ENCODE measurements around the gene SLC25A26. TPM values are rescaled to one million over a fixed set of nuclear protein-coding genes. Genes with fewer than 3 reads are reported as not detected.

SLC25A26 gene
- total RNA-seq, 1 experiment from 2014 or later: 23.8 TPM

GRCh38 chr3:66229931-66230330 is 9.1 kb downstream of the SLC25A26 start:
- no TSS peak for BruUV-seq (replicated peaks)
- TF ChIP-seq ZFX (IDR thresholded peaks at IDR 0.05) (no peak), MAX (IDR thresholded peaks at IDR 0.05) (no peak), RAD21 (IDR thresholded peaks at IDR 0.05; ENCODE audit: low read depth) (no peak), FOSL1 (IDR thresholded peaks at IDR 0.05; ENCODE audit: low read depth) (no peak), ZNF274 (IDR thresholded peaks at IDR 0.05; ENCODE audit: low read depth, low read length) (no peak), POLR2A (IDR thresholded peaks at IDR 0.05; ENCODE audit: borderline replicate concordance, extremely low read depth, insufficient read depth, insufficient read length) (no peak), REST (IDR thresholded peaks at IDR 0.05; ENCODE audit: low read depth) (no peak), JUND (IDR thresholded peaks at IDR 0.05) (no peak), SP1 (IDR thresholded peaks at IDR 0.05; ENCODE audit: low read depth) (no peak), CEBPB (IDR thresholded peaks at IDR 0.05; ENCODE audit: low read depth) (no peak), EZH2phosphoT487 (IDR thresholded peaks at IDR 0.05; ENCODE audit: borderline replicate concordance) (no peak), CBX3 (IDR thresholded peaks at IDR 0.05; ENCODE audit: low read depth) (no peak)
- no peaks in the 10 kb centered on the region for H3K27me3 ChIP-seq (ENCODE audit: insufficient read depth, low read length)
- no peaks in the 10 kb centered on the region for H3K4me1 ChIP-seq (ENCODE audit: control insufficient read depth in 1 of 2, insufficient read depth in 2 of 2, low read length in 2 of 2)
- POLR2A ChIA-PET: no interaction called here
- DNase-seq (ENCODE audit: low read depth, low spot score): no peak
- no peaks in the 10 kb centered on the region for H3K36me3 ChIP-seq (ENCODE audit: control insufficient read depth in 1 of 2, insufficient read depth in 2 of 2, low read length in 2 of 2)
- no peaks in the 10 kb centered on the region for H3K9me3 ChIP-seq (ENCODE audit: control insufficient read depth in 1 of 2, insufficient read depth in 1 of 2, low read depth in 1 of 2, low read length in 2 of 2)
- peaks cover 55% of the 10 kb centered on the region for H3K79me2 ChIP-seq (ENCODE audit: insufficient read depth, low read length)
- intact Hi-C loops (cut with micrococcal nuclease): no loop called here
- H3K4me2 ChIP-seq (ENCODE audit: low read length): no peak overlapping the region
- CTCF ChIA-PET: no interaction called here
- RAD21 ChIA-PET (ENCODE audit: low non-redundant PET in 1 of 2, low total read pairs in 2 of 2, uncharacterized antibody in 2 of 2, unreplicated experiment in 2 of 2): no interaction called here
- H4K20me1 ChIP-seq (ENCODE audit: insufficient read depth): no peaks in the 10 kb centered on the region
- H2AFZ ChIP-seq (ENCODE audit: low read depth, low read length, poor library complexity, severe bottlenecking): no peak overlapping the region
- no peak for ATAC-seq
- H3K4me3 ChIP-seq (replicated peaks in 1 of 2; ENCODE audit: low read depth in 1 of 2, low read length in 2 of 2): no peak overlapping the region
- H3K27ac ChIP-seq (ENCODE audit: low read depth, low read length): no peak overlapping the region
- no peak overlapping the region for H3K9ac ChIP-seq (ENCODE audit: low read length)
- no peaks in the 10 kb centered on the region for H3K9me2 ChIP-seq (ENCODE audit: insufficient read depth)

Data from HCT116 (cell line).